HG03460 (cell line): Measurements from ENCODE around the gene PTP4A1.
"Not testable (repeated sequence)": the region's sequence is repeated elsewhere in the genome, so short reads cannot be mapped to it uniquely, and the experiment has no call there.

Experiments
- ATAC-seq: cut with Tn5 transposase; IDR thresholded peaks from one replicate; pipeline ENCODE4 v1.9.1; 2021; ENCODE audit not compliant: unreplicated experiment

Gene PTP4A1

GRCh38 chr6:63581355-63582013, 9.2 kb downstream of the PTP4A1 start:
- ATAC-seq = no peak

GRCh38 chr6:63582579-63583231, 10.4 kb downstream of the PTP4A1 start:
- ATAC-seq = no peak

GRCh38 chr6:63584125-63584514, 11.8 kb downstream of the PTP4A1 start:
- no peak for ATAC-seq

GRCh38 chr6:63584566-63584965, 12.3 kb downstream of the PTP4A1 start:
- ATAC-seq = no peak

- ATAC-seq = not testable (repeated sequence)
Measured at GRCh38 chr6:63585652-63586051, 13.4 kb downstream of the PTP4A1 start.

GRCh38 chr6:63589952-63590411, 17.7 kb downstream of the PTP4A1 start:
- ATAC-seq = no peak

- ATAC-seq = no peak
Measured at GRCh38 chr6:63592886-63593285, 20.6 kb downstream of the PTP4A1 start.

- no peak for ATAC-seq
Measured at GRCh38 chr6:63597141-63598048, 25.1 kb downstream of the PTP4A1 start.

GRCh38 chr6:63598049-63599036, 26.1 kb downstream of the PTP4A1 start:
- peak; percentile 99 for ATAC-seq

- no peak for ATAC-seq
Measured at GRCh38 chr6:63599243-63599642, 27.0 kb downstream of the PTP4A1 start.

- no peak for ATAC-seq
Measured at GRCh38 chr6:63600136-63600535, 27.9 kb downstream of the PTP4A1 start.

- no peak for ATAC-seq
Measured at GRCh38 chr6:63609231-63609630, 37.0 kb downstream of the PTP4A1 start.

GRCh38 chr6:63610944-63611343, 38.7 kb downstream of the PTP4A1 start:
- no peak for ATAC-seq

GRCh38 chr6:63611560-63611959, 39.3 kb downstream of the PTP4A1 start:
- ATAC-seq = no peak

GRCh38 chr6:63615590-63615989, 43.3 kb downstream of the PTP4A1 start:
- ATAC-seq = no peak
